ENCODE measurements around the gene ENC1. TPM values are rescaled to one million over a fixed set of nuclear protein-coding genes. Genes with fewer than 3 reads are reported as not detected.
A peak's percentile ranks its signal among the peaks of the same experiment; 100 is the strongest.

The ENC1 gene
- total and polyA plus RNA-seq, 2 of the 8 experiments (the other 6 are each of a cell fraction or from before 2014, with no cell fraction given), result 5.5 to 13.2 TPM

DNA sequence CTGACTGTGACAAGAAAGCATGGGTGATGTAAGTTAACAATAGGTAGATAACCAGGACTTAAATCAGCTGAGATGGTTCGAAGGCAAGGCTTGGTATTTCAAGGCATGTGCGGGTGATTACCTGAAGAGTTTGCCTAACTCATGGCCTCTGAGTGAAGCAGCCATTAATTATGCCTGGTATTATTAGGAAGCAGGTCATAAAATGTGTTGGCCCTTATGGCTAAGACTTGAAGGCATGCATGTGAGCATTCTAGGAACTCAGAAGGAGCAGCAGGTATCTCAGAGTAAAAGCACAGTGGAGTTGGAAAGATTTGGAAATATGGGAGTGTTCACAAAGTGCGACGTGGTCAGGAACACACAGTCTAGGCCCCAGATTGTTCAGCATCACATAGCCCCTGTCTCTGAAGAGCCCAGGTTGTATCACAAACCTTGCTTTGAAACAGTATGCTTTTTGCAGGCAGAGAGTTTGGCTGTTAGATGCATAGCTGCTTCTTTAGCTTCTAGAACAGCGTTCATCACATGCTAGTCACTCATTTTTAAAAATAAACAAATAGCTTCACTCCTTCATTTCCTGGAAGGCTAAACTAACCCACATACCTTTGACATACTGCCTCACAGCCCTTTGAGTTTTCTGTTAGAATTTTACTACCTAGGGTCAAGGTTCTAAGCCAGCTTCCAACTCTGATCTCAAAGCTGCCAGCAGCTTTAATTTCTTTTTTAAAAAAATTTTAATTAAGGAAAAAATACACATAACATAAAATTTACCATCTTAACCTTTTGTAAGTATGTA lies 46.6 kb upstream of the ENC1 start:
- Histone ChIP-seq H3K79me1 (ENCODE audit: low read depth, low read length) (no peaks in the 10 kb centered on the region), H4K91ac (replicated peaks; ENCODE audit: insufficient read length, low read length) (no peak overlapping the region), H3K18ac (ENCODE audit: extremely low read depth, low read length) (no peak overlapping the region), H2AFZ (ENCODE audit: low read length) (no peak overlapping the region), H3K36me3 (ENCODE audit: control insufficient read depth in 2 of 4, insufficient read depth in 4 of 4, low read length in 3 of 4) (peaks cover 0 to 17% (median 2%) of the 10 kb centered on the region in 4 experiments; a peak in 2 of 8 replicates), H3K27ac (ENCODE audit: low read depth, low read length) (no peak overlapping the region), H3K4me2 (ENCODE audit: insufficient read depth in 1 of 2, low read depth in 2 of 2, low read length in 2 of 2) (peak overlapping the region in 1 of 2 experiments; percentile 78; a peak in 1 of 4 replicates), H3K23me2 (ENCODE audit: low read depth, low read length) (peaks cover 4% of the 10 kb centered on the region; the same call in 1 of the 2 replicates), H4K20me1 (replicated peaks in 1 of 2; ENCODE audit: control insufficient read depth in 1 of 2, insufficient read depth in 2 of 2, low read length in 2 of 2) (peaks cover 0 to 8% of the 10 kb centered on the region in 2 experiments), H3K9ac (replicated peaks in 1 of 4; ENCODE audit: extremely low read depth in 1 of 4, low read depth in 3 of 4, low read length in 3 of 4) (no peak overlapping the region), H2BK120ac (replicated peaks; ENCODE audit: low read depth, low read length) (no peak overlapping the region), H3K4me3 (ENCODE audit: extremely low read depth in 1 of 4, insufficient read depth in 2 of 4, low read depth in 3 of 4, low read length in 4 of 4) (no peak overlapping the region), H2BK15ac (ENCODE audit: low read length) (no peak overlapping the region), H2BK20ac (ENCODE audit: low read length) (no peak overlapping the region), H3K56ac (replicated peaks; ENCODE audit: insufficient read length, low read depth, low read length) (no peak overlapping the region), H4K5ac (ENCODE audit: insufficient read length, low read depth, low read length) (no peak overlapping the region), H4K8ac (ENCODE audit: extremely low read depth, insufficient read depth, low read length) (no peak overlapping the region), H2BK12ac (ENCODE audit: low read depth, low read length) (0 out of 2 replicates have a peak overlapping the region, but pooled peaks have one; percentile 28), H2BK5ac (ENCODE audit: low read depth, low read length) (no peak overlapping the region; the same call in 1 of the 2 replicates), H3K9me3 (ENCODE audit: insufficient read depth in 2 of 2, low read depth in 1 of 2, low read length in 1 of 2) (no peaks in the 10 kb centered on the region), H3K23ac (ENCODE audit: insufficient read length) (no peak overlapping the region), H3K4me1 (replicated peaks in 1 of 4; ENCODE audit: control insufficient read depth in 3 of 4, insufficient read depth in 4 of 4, low read length in 3 of 4) (peaks cover 0 to 4% (median 2%) of the 10 kb centered on the region in 4 experiments; a peak in 4 of 7 replicates), H3K14ac (ENCODE audit: insufficient read length) (no peak overlapping the region), H2AK5ac (ENCODE audit: low read depth, low read length) (no peak overlapping the region), H3K79me2 (ENCODE audit: control insufficient read depth in 1 of 2, insufficient read depth in 2 of 2, low read length in 2 of 2) (0 out of 4 replicates have a peak, but pooled peaks cover 0 to 2% of the 10 kb centered on the region in 2 experiments), H3K27me3 (replicated peaks in 1 of 4; ENCODE audit: control insufficient read depth in 3 of 4, extremely low read depth in 1 of 4, insufficient read depth in 3 of 4, low read length in 3 of 4) (peaks cover 0 to 2% (median 0%) of the 10 kb centered on the region in 4 experiments; a peak in 1 of 7 replicates), H3K4ac (replicated peaks; ENCODE audit: insufficient read length, low read depth, low read length) (no peak overlapping the region)
- FAIRE-seq (no peak), DNase-seq (ENCODE audit: low read depth in 1 of 2, low spot score in 2 of 2) (no peak)
- 88% methylated on average over 5 of the region's 5 CpGs; no CpG with 5 or more reads in 1 of the 2 experiments for WGBS, 2 experiments (ENCODE audit: extremely low coverage in 1 of 2, insufficient coverage in 1 of 2, insufficient read length in 1 of 2, insufficient replicate concordance in 2 of 2, low coverage in 1 of 2, low lambda C conversion rate in 2 of 2, missing lambda C conversion rate in 1 of 2)
- POLR2A ChIA-PET (ENCODE audit: partially characterized antibody), result interaction anchor here (0.9 to 1.5 kb wide), 3 partner anchors 14 to 179 kb away, joined by 3 to 5 read pairs (median 4); partner anchors contain the start of genes ENC1 and FAM169A
- no peak for TF ChIP-seq BCL11A (IDR thresholded peaks at IDR 0.05; ENCODE audit: low read depth in 2 of 2, low read length in 2 of 2)
- TF ChIP-seq, protein P1, sequence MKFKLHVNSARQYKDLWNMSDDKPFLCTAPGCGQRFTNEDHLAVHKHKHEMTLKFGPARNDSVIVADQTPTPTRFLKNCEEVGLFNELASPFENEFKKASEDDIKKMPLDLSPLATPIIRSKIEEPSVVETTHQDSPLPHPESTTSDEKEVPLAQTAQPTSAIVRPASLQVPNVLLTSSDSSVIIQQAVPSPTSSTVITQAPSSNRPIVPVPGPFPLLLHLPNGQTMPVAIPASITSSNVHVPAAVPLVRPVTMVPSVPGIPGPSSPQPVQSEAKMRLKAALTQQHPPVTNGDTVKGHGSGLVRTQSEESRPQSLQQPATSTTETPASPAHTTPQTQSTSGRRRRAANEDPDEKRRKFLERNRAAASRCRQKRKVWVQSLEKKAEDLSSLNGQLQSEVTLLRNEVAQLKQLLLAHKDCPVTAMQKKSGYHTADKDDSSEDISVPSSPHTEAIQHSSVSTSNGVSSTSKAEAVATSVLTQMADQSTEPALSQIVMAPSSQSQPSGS (IDR thresholded peaks at IDR 0.05; ENCODE audit: low read length), result no peak
- no peak for TF ChIP-seq RBBP5 (IDR thresholded peaks at IDR 0.05; ENCODE audit: borderline replicate concordance, low read depth, low read length)
- TF ChIP-seq HDAC6 (IDR thresholded peaks at IDR 0.05; ENCODE audit: low read depth, low read length), result no peak
- no peak for TF ChIP-seq POLR2A (IDR thresholded peaks at IDR 0.05; ENCODE audit: control extremely low read depth in 1 of 2, low read depth in 2 of 2, low read length in 2 of 2)
- no peak for TF ChIP-seq SRF (IDR thresholded peaks at IDR 0.05; ENCODE audit: low read depth, low read length)
- TF ChIP-seq SIN3A (conservative IDR thresholded peaks at IDR 0.05 in 1 of 2, IDR thresholded peaks at IDR 0.05 in 1 of 2; ENCODE audit: low read depth in 1 of 2, low read length in 2 of 2), result no peak
- no peak for TF ChIP-seq TCF12 (IDR thresholded peaks at IDR 0.05; ENCODE audit: low read depth, low read length)
- CTCF ChIA-PET (ENCODE audit: partially characterized antibody), result interaction anchor here (1.0 to 1.3 kb wide), 2 partner anchors 19 to 227 kb away, joined by 3 read pairs; no protein-coding TSS in a partner anchor
